Endothelial cell (in vitro differentiated cells): ENCODE data around the gene NCOA3. TPM values are rescaled to one million over a fixed set of nuclear protein-coding genes. Genes with fewer than 3 reads are reported as not detected.

Experiments
- DNase-seq: peaks from one replicate; pipeline ENCODE4 v3.0.0; 2021; ENCODE audit warnings: low spot score
- H3K27ac Mint-ChIP-seq: one replicate; pipeline ENCODE4 v1.8.0; 2021; ENCODE audit warnings: mixed read lengths, inconsistent platforms; ENCODE audit not compliant: unreplicated experiment
- H3K27me3 Mint-ChIP-seq: one replicate; pipeline ENCODE4 v1.8.0; 2021; ENCODE audit warnings: mild to moderate bottlenecking, moderate library complexity, mixed read lengths, inconsistent platforms; ENCODE audit not compliant: unreplicated experiment
- H3K36me3 Mint-ChIP-seq: one replicate; pipeline ENCODE4 v1.8.0; 2021; ENCODE audit warnings: mild to moderate bottlenecking, low read depth, mixed read lengths, inconsistent platforms; ENCODE audit not compliant: unreplicated experiment
- H3K4me1 Mint-ChIP-seq: one replicate; pipeline ENCODE4 v1.8.0; 2021; ENCODE audit warnings: mild to moderate bottlenecking, mixed read lengths, inconsistent platforms; ENCODE audit not compliant: unreplicated experiment
- H3K4me3 Mint-ChIP-seq: one replicate; pipeline ENCODE4 v1.8.0; 2021; ENCODE audit warnings: mild to moderate bottlenecking, mixed read lengths, inconsistent platforms; ENCODE audit not compliant: unreplicated experiment
- H3K9me3 Mint-ChIP-seq: one replicate; pipeline ENCODE4 v1.8.0; 2021; ENCODE audit warnings: mixed read lengths, inconsistent platforms; ENCODE audit not compliant: unreplicated experiment
- CTCF ChIP-seq: fragments of 200-600 bp; sonication (generic); IDR thresholded peaks from one replicate; pipeline ENCODE4 v1.5.0; 2021; ENCODE audit warnings: antibody characterized with exemption; ENCODE audit not compliant: unreplicated experiment
- total RNA-seq: library from RNA; stranded (reverse); fragmentation: NEBNext Ultra II Directional; extraction: Animal tissue kit (Norgen Biotek cat#: 25700); gene quantifications from one replicate; pipeline ENCODE4 v1.2.1, GENCODE V29; 2021; ENCODE audit not compliant: unreplicated experiment

The NCOA3 gene
- total RNA-seq, 1 donor from 2014 or later = 54.8 TPM

DNA sequence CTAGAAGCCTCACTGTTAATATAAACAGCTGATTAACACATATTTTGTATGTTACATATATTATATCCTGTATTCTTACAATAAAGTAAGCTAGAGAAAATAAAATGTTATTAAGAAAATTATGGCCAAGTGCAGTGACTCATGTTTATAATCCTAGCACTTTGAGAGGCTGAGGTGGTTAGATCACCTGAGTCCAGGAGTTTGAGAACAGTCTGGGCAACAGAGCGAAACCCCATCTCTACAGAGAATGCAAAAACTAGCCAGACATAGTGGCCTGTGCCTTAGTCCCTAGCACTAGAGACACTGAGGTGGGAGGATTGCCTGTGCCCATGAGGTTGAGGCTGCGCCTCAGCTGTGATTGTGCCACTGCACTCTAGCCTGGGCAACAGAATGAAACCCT lies 81.9 kb downstream of the NCOA3 start:
- Mint-ChIP-seq H3K4me3 (no peak overlapping the region), H3K36me3 (peaks cover 15% of the 10 kb centered on the region), H3K9me3 (no peaks in the 10 kb centered on the region), H3K27me3 (peaks cover 2% of the 10 kb centered on the region), H3K27ac (no peak overlapping the region), H3K4me1 (no peaks in the 10 kb centered on the region)
- TF ChIP-seq CTCF = no peak
- no peak for DNase-seq

DNA sequence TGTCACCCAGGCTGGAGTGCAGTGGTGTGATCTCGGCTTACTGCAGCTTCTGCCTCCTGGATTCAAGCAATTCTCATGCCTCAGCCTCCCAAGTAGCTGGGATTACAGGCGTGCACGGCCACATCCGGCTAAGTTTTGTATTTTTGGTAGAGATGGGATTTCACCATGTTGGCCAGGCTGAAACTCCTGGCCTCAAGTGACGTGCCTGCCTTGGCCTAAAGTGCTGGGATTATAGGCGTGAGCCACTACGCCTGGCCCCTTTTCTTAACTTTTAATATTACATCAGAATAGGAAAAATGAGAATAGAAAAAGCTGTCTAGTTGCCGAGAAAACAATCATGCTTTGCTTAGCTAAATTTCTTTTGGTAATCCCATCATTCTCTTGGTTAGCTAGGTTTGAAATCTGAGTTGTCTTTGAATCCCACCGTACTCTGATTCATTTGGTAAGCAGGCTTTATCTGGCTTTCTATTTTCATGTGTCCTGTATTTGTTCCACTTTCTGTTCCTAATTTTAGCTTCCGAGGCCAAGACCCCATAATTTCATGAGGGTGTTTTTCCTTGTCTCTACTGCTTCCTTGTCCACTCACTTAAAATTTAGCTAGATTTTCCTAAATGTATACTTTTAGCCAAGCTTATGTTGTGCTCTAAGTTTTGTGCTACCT lies 83.5 kb downstream of the NCOA3 start:
- Mint-ChIP-seq H3K4me3 (no peak overlapping the region), H3K27me3 (peaks cover 1% of the 10 kb centered on the region), H3K4me1 (no peaks in the 10 kb centered on the region), H3K27ac (no peak overlapping the region), H3K9me3 (no peaks in the 10 kb centered on the region), H3K36me3 (peaks cover 15% of the 10 kb centered on the region)
- DNase-seq = no peak
- no peak for TF ChIP-seq CTCF

DNA sequence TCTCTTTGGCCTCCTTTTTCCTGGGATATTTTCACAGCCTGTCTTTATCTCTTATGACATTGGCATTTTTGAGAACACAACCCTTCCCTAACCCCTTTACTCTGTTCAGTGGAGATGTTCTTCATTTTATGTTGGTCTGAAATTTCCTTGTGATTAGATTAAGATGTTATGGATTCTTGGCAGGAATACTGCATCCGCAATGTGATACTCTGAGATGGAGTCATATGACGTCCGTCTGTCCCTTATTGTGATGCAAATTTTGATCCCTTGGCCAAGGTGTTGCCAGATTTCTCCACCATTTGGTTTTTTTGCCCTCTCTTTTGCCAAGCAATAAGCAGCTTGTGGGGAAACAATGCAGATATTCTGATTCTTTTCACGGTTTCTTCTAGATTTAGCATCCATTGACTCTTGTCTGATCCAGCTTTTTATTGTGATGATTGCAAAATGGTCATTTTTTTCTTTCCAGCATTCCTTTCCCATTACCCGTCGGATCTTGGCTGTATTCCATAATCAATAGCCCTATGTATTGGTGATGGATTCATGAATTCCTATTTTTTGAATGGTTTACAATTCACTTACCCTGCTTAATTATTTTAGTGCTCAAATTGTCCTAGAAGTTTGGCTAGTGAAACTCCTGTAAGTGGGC lies 85.1 kb downstream of the NCOA3 start:
- no peak for TF ChIP-seq CTCF
- Mint-ChIP-seq H3K27ac (no peak overlapping the region), H3K36me3 (peaks cover 15% of the 10 kb centered on the region)

GRCh38 chr20:47588158-47588557 lies 86.5 kb downstream of the NCOA3 start:
- H3K36me3 Mint-ChIP-seq = peaks cover 15% of the 10 kb centered on the region
- H3K4me1 Mint-ChIP-seq = no peaks in the 10 kb centered on the region
- TF ChIP-seq CTCF = no peak
- no peak overlapping the region for H3K4me3 Mint-ChIP-seq
- H3K27me3 Mint-ChIP-seq = peaks cover 1% of the 10 kb centered on the region
- no peak overlapping the region for H3K27ac Mint-ChIP-seq
- DNase-seq = no peak
- H3K9me3 Mint-ChIP-seq = no peaks in the 10 kb centered on the region

More for the DNA sequence above, 85.1 kb downstream of the NCOA3 start:
- Mint-ChIP-seq H3K27me3 (peaks cover 1% of the 10 kb centered on the region), H3K4me3 (peak overlapping the region; percentile 38), H3K4me1 (no peaks in the 10 kb centered on the region), H3K9me3 (no peaks in the 10 kb centered on the region)
- no peak for DNase-seq

- no peak overlapping the region for H3K4me3 Mint-ChIP-seq
- H3K4me1 Mint-ChIP-seq = no peaks in the 10 kb centered on the region
- H3K27me3 Mint-ChIP-seq = no peaks in the 10 kb centered on the region
- DNase-seq = no peak
- H3K36me3 Mint-ChIP-seq = peaks cover 12% of the 10 kb centered on the region
- H3K27ac Mint-ChIP-seq = no peak overlapping the region
- H3K9me3 Mint-ChIP-seq = no peaks in the 10 kb centered on the region
- no peak for TF ChIP-seq CTCF
Measured at GRCh38 chr20:47591231-47591630, 89.5 kb downstream of the NCOA3 start.
